Measurements from ENCODE around the gene LNPEP.

The LNPEP gene

GRCh38 chr5:97009212-97009898 lies 73.5 kb downstream of the LNPEP start:
- Histone ChIP-seq H3K27me3 (ENCODE audit: control insufficient read depth in 1 of 2, insufficient read depth in 2 of 2, low read length in 2 of 2) (no peaks in the 10 kb centered on the region), H3K9me3 (ENCODE audit: low read length) (no peaks in the 10 kb centered on the region), H3K9ac (ENCODE audit: low read length) (no peak overlapping the region), H3K27ac (ENCODE audit: low read depth, low read length) (no peak overlapping the region), H3K4me1 (ENCODE audit: insufficient read depth, low read length) (no peaks in the 10 kb centered on the region), H3K36me3 (ENCODE audit: insufficient read depth, low read length) (peaks cover 9% of the 10 kb centered on the region), H3K4me3 (ENCODE audit: low read depth in 1 of 2, low read length in 2 of 2) (no peak overlapping the region)

- no peaks in the 10 kb centered on the region for H3K27me3 ChIP-seq (ENCODE audit: control insufficient read depth in 1 of 2, insufficient read depth in 2 of 2, low read length in 2 of 2)
- H3K9me3 ChIP-seq (ENCODE audit: low read length) = no peaks in the 10 kb centered on the region
- H3K36me3 ChIP-seq (ENCODE audit: insufficient read depth, low read length) = peaks cover 12% of the 10 kb centered on the region
- H3K27ac ChIP-seq (ENCODE audit: low read depth, low read length) = no peak overlapping the region
- no peaks in the 10 kb centered on the region for H3K4me1 ChIP-seq (ENCODE audit: insufficient read depth, low read length)
- no peak overlapping the region for H3K4me3 ChIP-seq (ENCODE audit: low read depth in 1 of 2, low read length in 2 of 2)
- H3K9ac ChIP-seq (ENCODE audit: low read length) = no peak overlapping the region
Measured at GRCh38 chr5:97009921-97010320, 74.0 kb downstream of the LNPEP start.

DNA sequence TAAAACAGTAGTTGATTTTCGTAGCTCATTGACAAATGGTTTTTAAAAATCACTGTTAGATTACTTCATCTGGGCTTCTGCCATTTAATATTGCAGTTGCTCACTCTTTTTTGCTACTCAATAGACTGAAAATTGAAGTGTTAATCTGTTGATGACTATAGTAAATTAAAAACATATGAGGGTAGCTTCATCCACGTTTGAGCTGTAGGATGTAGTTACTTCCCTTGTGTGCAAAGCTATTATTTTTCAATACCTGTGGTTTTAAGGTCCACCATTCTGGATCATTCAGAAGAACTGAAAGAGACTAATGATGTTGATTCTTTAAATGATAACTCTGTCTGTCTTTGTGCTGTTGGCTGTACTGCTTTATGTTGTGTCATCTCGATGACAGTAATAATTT lies 74.7 kb downstream of the LNPEP start:
- H3K36me3 ChIP-seq (ENCODE audit: insufficient read depth, low read length) = peaks cover 18% of the 10 kb centered on the region
- no peaks in the 10 kb centered on the region for H3K9me3 ChIP-seq (ENCODE audit: low read length)
- no peaks in the 10 kb centered on the region for H3K4me1 ChIP-seq (ENCODE audit: insufficient read depth, low read length)
- no peak overlapping the region for H3K27ac ChIP-seq (ENCODE audit: low read depth, low read length)
- no peak overlapping the region for H3K4me3 ChIP-seq (ENCODE audit: low read depth in 1 of 2, low read length in 2 of 2)
- no peak overlapping the region for H3K9ac ChIP-seq (ENCODE audit: low read length)
- no peaks in the 10 kb centered on the region for H3K27me3 ChIP-seq (ENCODE audit: control insufficient read depth in 1 of 2, insufficient read depth in 2 of 2, low read length in 2 of 2)

GRCh38 chr5:97011567-97011966 lies 75.7 kb downstream of the LNPEP start:
- Histone ChIP-seq H3K9ac (ENCODE audit: low read length) (no peak overlapping the region), H3K4me1 (ENCODE audit: insufficient read depth, low read length) (no peaks in the 10 kb centered on the region), H3K4me3 (ENCODE audit: low read depth in 1 of 2, low read length in 2 of 2) (no peak overlapping the region), H3K27me3 (ENCODE audit: control insufficient read depth in 1 of 2, insufficient read depth in 2 of 2, low read length in 2 of 2) (no peaks in the 10 kb centered on the region), H3K36me3 (ENCODE audit: insufficient read depth, low read length) (peaks cover 18% of the 10 kb centered on the region), H3K9me3 (ENCODE audit: low read length) (no peaks in the 10 kb centered on the region), H3K27ac (ENCODE audit: low read depth, low read length) (no peak overlapping the region)

- Histone ChIP-seq H3K27ac (ENCODE audit: low read depth, low read length) (no peak overlapping the region), H3K27me3 (ENCODE audit: control insufficient read depth in 1 of 2, insufficient read depth in 2 of 2, low read length in 2 of 2) (no peaks in the 10 kb centered on the region), H3K9me3 (ENCODE audit: low read length) (no peaks in the 10 kb centered on the region), H3K4me3 (ENCODE audit: low read depth in 1 of 2, low read length in 2 of 2) (no peak overlapping the region), H3K4me1 (ENCODE audit: insufficient read depth, low read length) (peaks cover 9% of the 10 kb centered on the region), H3K9ac (ENCODE audit: low read length) (no peak overlapping the region), H3K36me3 (ENCODE audit: insufficient read depth, low read length) (peaks cover 22% of the 10 kb centered on the region)
Measured at GRCh38 chr5:97019435-97020117, 83.7 kb downstream of the LNPEP start.

DNA sequence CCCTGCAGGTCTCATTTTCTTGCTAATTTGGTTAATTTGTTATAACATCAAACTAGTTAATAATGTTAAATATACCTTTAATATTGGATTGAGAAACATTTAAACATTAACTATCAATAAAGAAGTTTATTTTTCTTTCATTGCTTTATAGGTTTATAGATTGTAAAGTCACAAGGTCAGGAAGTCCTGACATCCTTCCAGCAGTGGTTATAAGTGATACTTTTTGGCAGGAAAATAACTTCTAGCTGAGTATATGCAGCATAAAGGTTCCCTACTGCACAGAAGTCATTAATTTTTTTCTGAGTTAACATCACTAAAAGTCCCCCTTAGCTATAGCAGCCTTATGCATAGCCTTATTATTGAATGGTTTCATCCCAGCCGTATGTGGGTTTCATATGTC lies 85.5 kb downstream of the LNPEP start:
- H3K4me1 ChIP-seq (ENCODE audit: insufficient read depth, low read length) = peaks cover 13% of the 10 kb centered on the region
- H3K4me3 ChIP-seq (ENCODE audit: low read depth in 1 of 2, low read length in 2 of 2) = no peak overlapping the region
- no peak overlapping the region for H3K27ac ChIP-seq (ENCODE audit: low read depth, low read length)
- no peaks in the 10 kb centered on the region for H3K9me3 ChIP-seq (ENCODE audit: low read length)
- H3K36me3 ChIP-seq (ENCODE audit: insufficient read depth, low read length) = peaks cover 21% of the 10 kb centered on the region
- H3K27me3 ChIP-seq (ENCODE audit: control insufficient read depth in 1 of 2, insufficient read depth in 2 of 2, low read length in 2 of 2) = no peaks in the 10 kb centered on the region
- H3K9ac ChIP-seq (ENCODE audit: low read length) = no peak overlapping the region

GRCh38 chr5:97022898-97023297 lies 87.0 kb downstream of the LNPEP start:
- Histone ChIP-seq H3K4me3 (ENCODE audit: low read depth in 1 of 2, low read length in 2 of 2) (no peak overlapping the region), H3K27me3 (ENCODE audit: control insufficient read depth in 1 of 2, insufficient read depth in 2 of 2, low read length in 2 of 2) (no peaks in the 10 kb centered on the region), H3K9ac (ENCODE audit: low read length) (no peak overlapping the region), H3K9me3 (ENCODE audit: low read length) (no peaks in the 10 kb centered on the region), H3K4me1 (ENCODE audit: insufficient read depth, low read length) (peaks cover 13% of the 10 kb centered on the region), H3K27ac (ENCODE audit: low read depth, low read length) (no peak overlapping the region), H3K36me3 (ENCODE audit: insufficient read depth, low read length) (peaks cover 31% of the 10 kb centered on the region)

- Histone ChIP-seq H3K9ac (ENCODE audit: low read length) (no peak overlapping the region), H3K4me1 (ENCODE audit: insufficient read depth, low read length) (peaks cover 4% of the 10 kb centered on the region), H3K36me3 (ENCODE audit: insufficient read depth, low read length) (peaks cover 42% of the 10 kb centered on the region), H3K4me3 (ENCODE audit: low read depth in 1 of 2, low read length in 2 of 2) (no peak overlapping the region), H3K9me3 (ENCODE audit: low read length) (no peaks in the 10 kb centered on the region), H3K27me3 (ENCODE audit: control insufficient read depth in 1 of 2, insufficient read depth in 2 of 2, low read length in 2 of 2) (no peaks in the 10 kb centered on the region), H3K27ac (ENCODE audit: low read depth, low read length) (no peak overlapping the region)
Measured at GRCh38 chr5:97026721-97027120, 90.8 kb downstream of the LNPEP start.

DNA sequence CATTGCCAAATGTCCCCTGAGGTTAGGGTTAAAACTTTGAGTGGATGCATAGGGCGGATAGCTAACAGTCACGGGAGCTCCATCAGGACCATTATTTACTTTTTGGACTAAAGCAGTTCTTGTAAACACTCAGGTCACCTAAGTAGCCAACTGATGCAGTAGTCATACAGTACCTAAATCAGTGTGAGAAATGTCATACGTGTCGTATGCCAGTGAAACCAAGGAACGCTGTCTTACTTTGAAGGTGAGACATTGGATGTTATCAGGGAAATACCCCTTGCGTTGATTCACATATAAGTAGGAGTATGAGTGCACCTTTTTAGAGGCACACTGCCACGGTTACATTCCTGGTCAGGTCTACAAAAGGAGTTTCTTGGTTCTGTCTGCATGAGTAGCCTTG lies 101.9 kb downstream of the LNPEP start:
- no peaks in the 10 kb centered on the region for H3K4me1 ChIP-seq (ENCODE audit: insufficient read depth, low read length)
- no peak overlapping the region for H3K27ac ChIP-seq (ENCODE audit: low read depth, low read length)
- H3K36me3 ChIP-seq (ENCODE audit: insufficient read depth, low read length) = peaks cover 9% of the 10 kb centered on the region
- H3K4me3 ChIP-seq (ENCODE audit: low read depth in 1 of 2, low read length in 2 of 2) = no peak overlapping the region
- H3K9me3 ChIP-seq (ENCODE audit: low read length) = no peaks in the 10 kb centered on the region
- no peaks in the 10 kb centered on the region for H3K27me3 ChIP-seq (ENCODE audit: control insufficient read depth in 1 of 2, insufficient read depth in 2 of 2, low read length in 2 of 2)
- no peak overlapping the region for H3K9ac ChIP-seq (ENCODE audit: low read length)

- Histone ChIP-seq H3K27me3 (ENCODE audit: control insufficient read depth in 1 of 2, insufficient read depth in 2 of 2, low read length in 2 of 2) (no peaks in the 10 kb centered on the region), H3K27ac (ENCODE audit: low read depth, low read length) (no peak overlapping the region), H3K9ac (ENCODE audit: low read length) (no peak overlapping the region), H3K4me1 (ENCODE audit: insufficient read depth, low read length) (no peaks in the 10 kb centered on the region), H3K4me3 (ENCODE audit: low read depth in 1 of 2, low read length in 2 of 2) (no peak overlapping the region), H3K36me3 (ENCODE audit: insufficient read depth, low read length) (peaks cover 5% of the 10 kb centered on the region), H3K9me3 (ENCODE audit: low read length) (no peaks in the 10 kb centered on the region)
Measured at GRCh38 chr5:97041239-97041638, 105.4 kb downstream of the LNPEP start.

GRCh38 chr5:97042996-97043395 lies 107.1 kb downstream of the LNPEP start:
- H3K9me3 ChIP-seq (ENCODE audit: low read length) = no peaks in the 10 kb centered on the region

DNA sequence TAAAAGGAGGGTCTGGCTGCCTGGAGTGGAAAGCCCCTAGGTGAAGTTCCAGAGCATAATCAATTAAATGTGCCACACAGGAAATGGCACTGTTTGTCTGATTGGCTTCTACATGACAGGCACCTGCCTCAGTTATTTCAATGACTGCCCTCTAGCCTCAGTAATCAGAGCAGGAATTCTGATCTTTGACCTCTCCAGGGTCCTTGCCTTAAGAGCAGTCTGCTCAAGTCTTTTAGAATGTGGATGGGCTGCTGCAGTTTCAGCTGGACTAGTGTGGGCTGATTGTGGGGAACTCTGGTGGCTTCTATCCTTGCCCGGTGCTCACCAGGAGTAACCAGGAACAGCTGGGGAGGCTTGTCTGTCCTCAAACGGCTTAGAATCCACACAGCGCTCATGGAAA lies 107.6 kb downstream of the LNPEP start:
- H3K9ac ChIP-seq (ENCODE audit: low read length) = no peak overlapping the region
- H3K27ac ChIP-seq (ENCODE audit: low read depth, low read length) = no peak overlapping the region
- no peaks in the 10 kb centered on the region for H3K9me3 ChIP-seq (ENCODE audit: low read length)
- H3K27me3 ChIP-seq (ENCODE audit: control insufficient read depth in 1 of 2, insufficient read depth in 2 of 2, low read length in 2 of 2) = no peaks in the 10 kb centered on the region
- no peaks in the 10 kb centered on the region for H3K4me1 ChIP-seq (ENCODE audit: insufficient read depth, low read length)
- H3K4me3 ChIP-seq (ENCODE audit: low read depth in 1 of 2, low read length in 2 of 2) = no peak overlapping the region
- no peaks in the 10 kb centered on the region for H3K36me3 ChIP-seq (ENCODE audit: insufficient read depth, low read length)

More at GRCh38 chr5:97042996-97043395, 107.1 kb downstream of the LNPEP start:
- H3K27me3 ChIP-seq (ENCODE audit: control insufficient read depth in 1 of 2, insufficient read depth in 2 of 2, low read length in 2 of 2) = no peaks in the 10 kb centered on the region
- no peak overlapping the region for H3K9ac ChIP-seq (ENCODE audit: low read length)
- H3K27ac ChIP-seq (ENCODE audit: low read depth, low read length) = no peak overlapping the region
- no peaks in the 10 kb centered on the region for H3K4me1 ChIP-seq (ENCODE audit: insufficient read depth, low read length)
- no peaks in the 10 kb centered on the region for H3K36me3 ChIP-seq (ENCODE audit: insufficient read depth, low read length)
- H3K4me3 ChIP-seq (ENCODE audit: low read depth in 1 of 2, low read length in 2 of 2) = no peak overlapping the region

Measured in muscle layer of colon (tissue), 2 donors.